HUES64 (cell line): ENCODE measurements around the gene LDB3.

Experiments used
- H3K27ac ChIP-seq: 2 replicates; pipeline ENCODE4 v1.7.0; 2013; ENCODE audit warnings: low read depth, low read length, inconsistent platforms
- H3K27me3 ChIP-seq: 2 replicates; pipeline ENCODE4 v1.6.1; 2013; ENCODE audit warnings: mild to moderate bottlenecking, low read length; ENCODE audit not compliant: insufficient read depth
- H3K36me3 ChIP-seq: 2 replicates; pipeline ENCODE4 v1.6.1; 2013; ENCODE audit warnings: mild to moderate bottlenecking, low read length; ENCODE audit not compliant: insufficient read depth
- H3K4me1 ChIP-seq: 2 replicates; pipeline ENCODE4 v1.6.1; 2013; ENCODE audit warnings: mild to moderate bottlenecking, low read length, moderate library complexity; ENCODE audit not compliant: insufficient read depth
- H3K4me3 ChIP-seq: 2 replicates; pipeline ENCODE4 v1.5.1; 2013; ENCODE audit warnings: mild to moderate bottlenecking, low read length, moderate library complexity
- H3K9ac ChIP-seq: 2 replicates; pipeline ENCODE4 v1.6.1; 2013; ENCODE audit warnings: mild to moderate bottlenecking, low read depth, low read length
- H3K9me3 ChIP-seq: 2 replicates; pipeline ENCODE4 v1.6.1; 2013; ENCODE audit warnings: low read depth, low read length; ENCODE audit not compliant: insufficient read depth
- WGBS: fragments of 150-250, 120-280 bp; methylation state at CpG from one replicate; pipeline ENCODE4 v1.1.7; 2013; ENCODE audit warnings: missing lambda C conversion rate; 5-methylcytosine and 5-hydroxymethylcytosine counted together

The LDB3 gene

DNA sequence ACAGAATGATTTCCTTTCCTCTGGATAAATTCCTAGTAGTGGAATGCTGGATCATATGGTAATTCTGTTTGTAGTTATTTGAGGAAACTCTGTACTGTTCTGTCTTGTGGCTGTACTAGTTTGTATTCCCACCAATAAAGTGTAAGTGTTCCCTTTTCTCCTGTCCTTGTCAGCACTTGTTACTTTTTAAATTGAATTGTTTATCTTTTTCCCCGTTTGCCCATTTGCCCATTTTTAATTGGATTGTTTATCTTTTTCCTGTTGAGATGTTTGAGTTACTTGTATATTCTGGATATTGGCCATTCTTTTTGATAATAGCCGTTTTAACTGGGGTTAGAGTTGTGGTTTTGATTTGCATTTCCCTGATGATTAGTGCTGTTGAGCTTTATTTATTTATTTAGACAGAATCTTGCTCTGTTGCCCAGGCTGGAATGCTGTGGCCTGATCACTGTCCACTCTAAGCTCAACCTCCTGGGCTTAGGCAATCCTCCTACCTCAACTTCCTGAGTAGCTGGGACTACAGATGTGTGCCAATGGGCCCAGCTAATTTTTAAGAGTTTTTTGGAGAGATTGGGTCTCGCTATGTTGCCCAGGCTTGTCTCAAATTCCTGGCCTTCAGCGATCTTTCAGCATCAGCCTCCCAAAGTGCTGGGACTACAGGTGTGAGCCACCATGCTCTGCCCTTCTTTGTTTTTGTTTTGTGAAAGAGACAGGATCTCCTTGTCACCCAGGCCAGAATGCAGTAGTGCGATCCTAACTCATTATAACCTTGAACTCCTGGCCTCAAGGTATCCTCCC is 111.1 kb downstream of the LDB3 start:
- H3K4me1 ChIP-seq, result peaks cover 33% of the 10 kb centered on the region
- no peaks in the 10 kb centered on the region for H3K27me3 ChIP-seq
- no peak overlapping the region for H3K4me3 ChIP-seq
- WGBS, result 98% methylated on average over 5 of the region's 5 CpGs
- no peaks in the 10 kb centered on the region for H3K9me3 ChIP-seq
- H3K9ac ChIP-seq, result no peak overlapping the region
- H3K36me3 ChIP-seq, result peaks cover 4% of the 10 kb centered on the region
- no peak overlapping the region for H3K27ac ChIP-seq

DNA sequence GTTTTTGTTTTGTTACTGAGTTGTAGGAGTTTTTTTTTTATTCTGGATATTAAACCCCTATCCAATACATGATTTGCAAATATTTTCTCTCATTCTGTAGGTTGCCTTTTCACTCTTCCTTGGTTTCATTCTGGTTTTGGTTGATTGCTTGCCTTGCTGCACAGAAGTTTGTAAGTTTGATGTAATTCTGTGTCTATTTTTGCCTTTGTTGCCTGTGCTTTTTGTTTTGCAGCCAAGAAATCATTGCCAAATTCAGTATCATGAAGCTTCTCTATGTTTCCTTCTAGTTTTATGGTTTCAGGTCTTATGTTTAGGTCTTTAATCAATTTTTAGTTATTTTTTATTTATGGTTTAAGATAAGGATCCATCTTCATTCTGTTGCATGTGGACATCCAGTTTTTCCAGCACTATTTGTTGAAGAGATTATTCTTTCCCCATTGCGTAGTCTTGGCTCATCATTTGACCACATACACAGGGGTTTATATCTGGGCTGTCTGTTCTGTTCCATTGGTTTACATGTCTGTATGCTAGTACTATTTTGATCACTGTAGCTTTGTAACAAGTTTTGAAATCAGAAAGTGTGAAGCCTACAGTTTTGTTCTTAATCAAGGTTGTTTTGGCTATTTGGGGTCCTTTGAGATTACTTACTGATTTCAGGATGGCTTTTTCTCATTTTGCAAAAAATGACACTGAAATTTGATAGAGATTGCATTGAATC is 114.5 kb downstream of the LDB3 start:
- Histone ChIP-seq H3K9me3 (no peaks in the 10 kb centered on the region), H3K27me3 (no peaks in the 10 kb centered on the region), H3K36me3 (peaks cover 4% of the 10 kb centered on the region), H3K27ac (no peak overlapping the region), H3K4me3 (no peak overlapping the region), H3K4me1 (peaks cover 44% of the 10 kb centered on the region), H3K9ac (no peak overlapping the region)
- 91% methylated on average over 1 of the region's 1 CpG for WGBS

DNA sequence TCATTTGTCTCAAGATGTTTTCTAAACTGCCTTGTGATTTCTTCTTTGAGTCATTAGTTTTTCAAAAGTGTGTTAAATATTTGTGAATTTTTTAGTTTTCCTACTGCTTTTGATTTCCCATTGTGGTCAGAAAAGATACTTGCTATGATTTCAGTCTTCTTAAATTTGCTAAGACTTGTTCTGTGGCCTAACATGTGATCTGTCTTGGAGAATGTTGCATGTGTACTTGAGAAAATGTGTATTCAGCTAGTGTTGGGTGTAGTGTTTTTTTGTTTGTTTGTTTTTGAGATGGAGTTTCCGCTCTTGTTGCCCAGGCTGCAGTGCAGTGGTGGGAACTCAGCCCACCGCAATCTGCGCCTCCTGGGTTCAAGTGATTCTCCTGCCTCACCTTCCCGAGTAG is 116.7 kb downstream of the LDB3 start:
- Histone ChIP-seq H3K27ac (peak overlapping the region; percentile 54; the same call in 1 of the 2 replicates), H3K4me1 (peaks cover 44% of the 10 kb centered on the region), H3K4me3 (no peak overlapping the region), H3K27me3 (no peaks in the 10 kb centered on the region), H3K9me3 (no peaks in the 10 kb centered on the region), H3K36me3 (no peaks in the 10 kb centered on the region), H3K9ac (0 out of 2 replicates have a peak overlapping the region, but pooled peaks have one; percentile 25)
- WGBS, result 80% methylated on average over 4 of the region's 4 CpGs
